ENCODE measurements around the gene GLIS1.

The GLIS1 gene

GRCh38 chr1:53639996-53640700, 98.8 kb downstream of the GLIS1 start:
- DNase-seq (ENCODE audit: low read depth in 2 of 3, low spot score in 2 of 3) = no peak

GRCh38 chr1:53639251-53639763, 99.7 kb downstream of the GLIS1 start:
- DNase-seq (ENCODE audit: low read depth in 2 of 3, low spot score in 2 of 3) = no peak

GRCh38 chr1:53638360-53639035, 100.5 kb downstream of the GLIS1 start:
- no peak for DNase-seq (ENCODE audit: low read depth in 2 of 3, low spot score in 2 of 3)

GRCh38 chr1:53637511-53638359, 101.2 kb downstream of the GLIS1 start:
- no peak for DNase-seq (ENCODE audit: low read depth in 2 of 3, low spot score in 2 of 3)

- DNase-seq (ENCODE audit: low read depth in 2 of 3, low spot score in 2 of 3) = no peak
Observed at GRCh38 chr1:53636621-53637171, 102.3 kb downstream of the GLIS1 start.

GRCh38 chr1:53634571-53634979, 104.4 kb downstream of the GLIS1 start:
- no peak for DNase-seq (ENCODE audit: low read depth in 2 of 3, low spot score in 2 of 3)

- no peak for DNase-seq (ENCODE audit: low read depth in 2 of 3, low spot score in 2 of 3)
Observed at GRCh38 chr1:53633073-53633704, 105.8 kb downstream of the GLIS1 start.

- no peak for DNase-seq (ENCODE audit: low read depth in 2 of 3, low spot score in 2 of 3)
Observed at GRCh38 chr1:53631622-53632310, 107.2 kb downstream of the GLIS1 start.

- DNase-seq (ENCODE audit: low read depth in 2 of 3, low spot score in 2 of 3) = no peak
Observed at GRCh38 chr1:53629101-53629691, 109.8 kb downstream of the GLIS1 start.

GRCh38 chr1:53628286-53628955, 110.5 kb downstream of the GLIS1 start:
- DNase-seq (ENCODE audit: low read depth in 2 of 3, low spot score in 2 of 3) = no peak

GRCh38 chr1:53627666-53628065, 111.3 kb downstream of the GLIS1 start:
- no peak for DNase-seq (ENCODE audit: low read depth in 2 of 3, low spot score in 2 of 3)

- no peak for DNase-seq (ENCODE audit: low read depth in 2 of 3, low spot score in 2 of 3)
Observed at GRCh38 chr1:53627031-53627430, 111.9 kb downstream of the GLIS1 start.

- no peak for DNase-seq (ENCODE audit: low read depth in 2 of 3, low spot score in 2 of 3)
Observed at GRCh38 chr1:53626616-53627015, 112.3 kb downstream of the GLIS1 start.

GRCh38 chr1:53625766-53626520, 113.0 kb downstream of the GLIS1 start:
- DNase-seq (ENCODE audit: low read depth in 2 of 3, low spot score in 2 of 3) = no peak

GRCh38 chr1:53625049-53625448, 113.9 kb downstream of the GLIS1 start:
- no peak for DNase-seq (ENCODE audit: low read depth in 2 of 3, low spot score in 2 of 3)

GRCh38 chr1:53622531-53622930, 116.4 kb downstream of the GLIS1 start:
- DNase-seq (ENCODE audit: low read depth in 2 of 3, low spot score in 2 of 3) = no peak

- DNase-seq (ENCODE audit: low read depth in 2 of 3, low spot score in 2 of 3) = no peak
Observed at GRCh38 chr1:53621144-53621543, 117.8 kb downstream of the GLIS1 start.

GRCh38 chr1:53620061-53620855, 118.7 kb downstream of the GLIS1 start:
- DNase-seq (ENCODE audit: low read depth in 2 of 3, low spot score in 2 of 3) = no peak
